HL-60/S4 treated with retinoic acid at 250 ng/mL for 4 days and 3 days (cell line): ENCODE data around the gene TCP11.

ENCODE experiments used
- in situ Hi-C: fragments of 300-500 bp; cut with MboI; formaldehyde crosslinking; loops from 2 replicates; pipeline ENCODE4 v1.7.0; 2022; ENCODE audit warnings: low sequenced_read_pairs

Gene TCP11

DNA sequence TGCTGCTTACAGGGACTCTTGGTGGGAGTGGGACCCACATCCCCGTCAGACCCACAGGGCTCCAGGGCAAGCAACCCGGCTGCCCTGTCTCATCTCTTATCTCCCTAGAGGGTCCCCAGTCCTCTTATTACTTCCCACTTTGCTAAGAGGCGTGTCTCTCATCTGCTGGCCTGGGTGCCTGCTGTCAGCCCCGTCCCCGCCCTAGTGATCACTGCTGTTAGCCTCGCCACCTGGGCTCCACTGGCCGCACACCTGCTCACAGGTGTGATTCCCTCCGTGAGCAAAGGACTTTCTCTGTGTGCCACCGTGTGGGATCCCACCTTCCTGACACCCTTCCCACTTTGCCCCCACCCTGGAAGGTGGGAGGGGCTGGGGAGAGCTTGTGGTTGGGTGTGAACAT, 57.6 kb downstream of the TCP11 start:
- in situ Hi-C loops: no loop called here

DNA sequence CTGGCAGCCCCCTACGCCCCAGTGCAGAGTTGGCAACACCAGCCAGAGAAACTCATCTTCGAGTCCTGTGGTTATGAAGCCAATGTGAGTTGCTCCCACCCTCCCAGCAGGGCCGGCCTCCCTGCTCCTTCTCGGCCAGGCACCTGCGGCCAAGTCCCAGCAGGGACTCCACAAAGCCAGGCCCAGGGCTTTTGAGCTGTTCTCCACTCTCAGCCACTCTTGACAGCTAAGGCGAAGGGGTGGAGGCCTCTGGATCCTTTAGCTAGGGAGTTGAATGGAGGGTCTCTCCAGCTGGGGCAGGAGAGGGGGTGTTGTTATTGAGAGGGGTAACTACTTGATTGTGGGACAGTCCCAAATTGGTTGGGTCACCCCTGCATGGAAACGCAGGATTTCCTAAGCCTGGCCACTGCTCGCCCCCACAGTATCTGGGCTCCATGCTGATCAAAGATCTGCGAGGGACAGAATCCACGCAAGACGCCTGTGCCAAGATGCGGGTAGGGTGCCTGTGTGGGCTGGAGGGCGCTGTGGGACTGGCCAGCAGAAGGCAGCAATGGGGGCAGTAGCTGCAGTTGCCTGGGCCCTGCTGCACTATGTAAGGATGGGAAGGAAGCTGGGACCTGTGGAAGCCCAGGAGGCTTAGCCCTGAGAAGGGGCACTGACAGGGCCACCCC, 58.3 kb downstream of the TCP11 start:
- in situ Hi-C loops: no loop called here

DNA sequence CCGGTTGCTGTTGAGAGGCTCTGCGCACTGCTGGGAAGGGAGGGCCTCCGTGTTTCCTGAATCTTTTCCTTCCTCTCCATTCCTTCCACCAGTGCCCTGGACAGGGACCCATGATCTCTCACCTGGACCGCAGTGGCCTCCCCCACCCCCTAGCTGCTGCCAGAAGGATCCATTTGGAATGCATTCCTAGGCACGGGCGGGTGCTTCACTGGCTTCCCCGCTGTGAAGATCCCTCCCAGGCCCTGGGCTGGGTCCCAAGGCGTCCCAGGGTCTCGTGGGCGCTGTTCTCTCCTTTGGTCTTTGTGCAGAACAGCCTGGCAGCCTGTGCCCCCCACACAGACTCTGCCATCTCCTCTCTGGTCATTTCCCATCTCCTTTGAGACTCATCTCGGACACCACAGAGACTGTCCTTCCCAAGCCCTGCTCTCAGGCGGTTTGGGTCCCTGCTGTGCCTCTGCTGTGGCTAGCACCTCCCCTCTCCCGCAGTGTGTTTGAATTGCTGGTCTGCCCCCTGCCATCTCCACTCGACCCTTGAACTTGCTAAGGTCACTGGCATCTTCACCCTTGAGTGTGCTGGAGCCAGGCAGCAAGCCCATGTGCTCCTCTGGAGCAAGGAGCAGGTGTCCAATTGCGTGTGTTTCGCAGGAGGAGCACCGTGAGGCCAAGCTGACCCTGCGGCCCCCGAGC, 59.0 kb downstream of the TCP11 start:
- in situ Hi-C loops: no loop called here

- in situ Hi-C loops: no loop called here
Observed at GRCh38 chr6:35081426-35081851, 59.7 kb downstream of the TCP11 start.

DNA sequence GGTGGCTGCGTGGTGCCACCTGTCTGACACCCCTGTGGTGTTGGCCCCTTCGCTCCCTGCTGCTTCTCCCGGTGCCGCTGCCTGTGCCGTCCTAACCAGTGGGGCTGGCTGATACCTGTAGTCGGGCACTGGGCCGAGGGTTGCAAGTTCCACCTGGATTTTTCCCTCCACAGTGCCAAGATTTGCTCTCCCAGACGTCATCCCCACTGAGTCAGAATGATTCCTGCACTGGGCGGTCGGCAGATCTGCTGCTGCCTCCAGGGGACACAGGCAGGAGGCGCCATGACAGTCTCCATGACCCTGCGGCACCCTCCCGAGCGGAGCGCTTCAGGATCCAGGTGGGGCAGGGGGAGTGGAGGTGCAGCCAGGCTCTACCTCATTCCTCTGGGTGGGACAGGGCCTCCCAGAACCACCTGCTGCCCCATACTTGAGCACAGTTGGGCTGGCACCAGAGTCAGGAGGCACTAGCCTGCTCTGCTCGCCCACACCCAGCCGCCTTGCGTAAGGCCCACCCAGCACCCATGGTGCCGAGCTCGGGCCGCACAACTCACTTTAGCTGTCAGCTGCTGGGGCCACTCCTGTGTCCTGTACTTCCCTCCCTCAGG, 60.2 kb downstream of the TCP11 start:
- in situ Hi-C loops: no loop called here

GRCh38 chr6:35080016-35080680, 61.0 kb downstream of the TCP11 start:
- in situ Hi-C loops: no loop called here

DNA sequence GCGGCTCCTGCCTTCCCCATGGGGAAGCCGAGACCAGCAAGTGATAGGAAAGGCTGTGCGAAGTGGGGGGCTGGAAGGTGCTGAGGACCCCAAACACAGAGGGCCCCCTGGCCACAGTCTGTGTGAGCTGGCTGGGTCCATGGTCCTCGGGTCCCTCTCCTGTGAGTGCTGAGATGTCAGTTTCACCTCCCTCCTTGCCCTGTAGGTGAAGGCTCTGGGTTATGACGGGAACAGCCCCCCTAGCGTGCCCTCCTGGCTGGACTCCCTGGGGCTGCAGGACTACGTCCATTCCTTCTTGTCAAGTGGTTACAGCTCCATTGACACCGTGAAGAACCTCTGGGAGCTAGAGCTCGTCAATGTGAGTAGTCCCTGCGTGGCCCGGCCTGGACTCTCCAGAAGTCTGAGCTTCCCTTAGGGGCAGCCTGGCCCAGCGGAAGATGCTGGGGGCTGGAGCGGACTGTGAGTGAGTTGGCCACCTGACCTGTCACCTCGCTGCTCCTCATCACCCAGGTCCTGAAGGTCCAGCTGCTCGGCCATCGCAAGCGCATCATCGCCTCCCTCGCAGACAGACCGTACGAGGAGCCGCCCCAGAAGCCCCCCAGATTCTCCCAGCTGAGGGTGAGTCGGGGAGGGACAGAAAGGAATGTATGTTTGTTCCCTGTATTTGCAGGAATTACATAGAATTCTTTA, 61.7 kb downstream of the TCP11 start:
- in situ Hi-C loops: no loop called here

DNA sequence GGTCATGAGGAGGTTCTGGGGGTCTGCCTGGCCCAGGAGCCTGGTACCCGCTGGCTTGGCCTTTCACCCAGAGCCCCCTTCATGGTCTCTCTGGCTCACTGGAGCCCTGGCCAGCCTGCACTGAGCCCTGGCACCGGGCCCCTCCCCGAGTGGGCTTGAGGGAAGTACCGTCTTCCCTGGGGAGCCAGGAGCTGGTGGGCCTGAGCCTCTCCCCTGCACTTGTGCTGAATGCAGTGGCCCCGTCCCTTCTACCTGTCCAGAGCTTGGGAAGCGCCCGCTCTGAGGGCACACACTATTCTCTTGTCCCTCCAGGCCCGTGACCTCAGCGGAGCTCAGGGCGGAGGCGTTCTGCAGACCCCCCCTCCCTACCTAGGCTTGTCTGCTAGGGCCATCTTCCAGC, 62.2 kb downstream of the TCP11 start:
- in situ Hi-C loops: no loop called here

DNA sequence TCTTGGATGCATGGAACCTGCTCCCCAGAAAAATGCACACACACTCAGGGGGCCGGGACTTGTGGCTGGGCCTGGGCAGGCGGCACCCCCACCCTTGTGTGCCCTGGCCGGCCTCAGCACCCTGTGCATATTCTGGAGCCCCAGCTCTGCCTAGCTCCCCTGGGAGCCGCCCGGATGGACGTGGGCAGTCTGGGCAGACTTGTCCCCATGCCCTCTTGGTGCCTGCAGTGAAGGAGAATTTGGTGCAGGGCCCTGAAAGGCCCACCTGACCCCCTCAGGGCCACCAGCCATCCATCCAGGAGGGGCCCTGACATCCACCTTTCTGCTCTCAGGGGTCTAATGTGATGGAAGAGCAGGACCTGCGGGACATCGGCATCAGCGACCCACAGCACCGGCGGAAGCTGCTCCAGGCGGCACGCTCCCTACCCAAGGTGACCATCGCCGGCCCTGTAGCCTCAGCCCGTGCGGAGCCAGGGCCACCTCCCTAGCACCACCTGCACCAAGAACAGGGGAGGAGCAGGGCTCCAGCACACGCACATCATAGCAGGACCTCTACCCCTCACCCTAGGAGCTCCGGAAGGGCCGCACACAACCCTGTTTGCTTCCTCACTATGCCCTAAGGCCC, 62.8 kb downstream of the TCP11 start:
- in situ Hi-C loops: no loop called here

DNA sequence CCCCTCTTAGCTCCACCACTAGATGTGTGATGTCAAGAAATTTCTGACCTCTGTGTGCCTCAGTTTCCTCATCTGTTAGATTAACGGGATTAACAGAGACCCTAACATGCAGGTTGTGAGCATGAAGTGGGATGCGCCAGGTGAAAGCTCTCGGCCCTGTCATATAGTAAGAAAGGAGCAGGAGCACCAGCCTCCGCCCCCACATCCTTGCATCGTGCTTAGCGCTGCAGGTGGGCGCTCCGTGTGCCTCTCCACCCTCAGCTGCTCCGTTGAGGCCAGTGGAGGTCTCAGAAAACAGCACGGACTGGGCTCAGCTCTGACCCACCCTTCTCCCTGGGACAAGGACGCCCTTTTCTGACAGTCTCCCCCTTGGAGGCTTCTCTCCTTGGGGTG, 63.4 kb downstream of the TCP11 start:
- in situ Hi-C loops: no loop called here

- in situ Hi-C loops: no loop called here
Observed at GRCh38 chr6:35076997-35077712, 64.0 kb downstream of the TCP11 start.

- in situ Hi-C loops: no loop called here
Observed at GRCh38 chr6:35073766-35074471, 67.2 kb downstream of the TCP11 start.

DNA sequence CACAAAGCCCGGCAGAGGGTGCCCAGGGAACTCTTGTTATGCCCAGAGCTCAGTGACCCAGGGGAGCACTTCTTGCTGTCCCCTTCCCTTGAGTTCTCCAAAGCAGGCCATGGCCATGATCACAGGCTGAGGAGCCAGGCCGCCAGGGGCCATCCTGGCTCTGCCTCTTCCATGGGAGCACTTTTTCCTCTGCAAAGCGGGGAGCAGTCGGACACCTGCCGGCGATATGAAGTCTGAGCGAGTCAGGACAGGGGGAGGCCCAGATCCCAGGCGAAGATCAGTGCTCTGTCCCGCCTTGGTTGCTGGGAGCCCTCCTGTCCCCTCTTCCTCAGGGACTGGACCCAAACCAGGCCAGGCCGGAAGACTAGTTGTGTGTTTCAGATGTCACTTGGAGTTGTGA, 67.9 kb downstream of the TCP11 start:
- in situ Hi-C loops: no loop called here

- in situ Hi-C loops: no loop called here
Observed at GRCh38 chr6:35072698-35073055, 68.5 kb downstream of the TCP11 start.

DNA sequence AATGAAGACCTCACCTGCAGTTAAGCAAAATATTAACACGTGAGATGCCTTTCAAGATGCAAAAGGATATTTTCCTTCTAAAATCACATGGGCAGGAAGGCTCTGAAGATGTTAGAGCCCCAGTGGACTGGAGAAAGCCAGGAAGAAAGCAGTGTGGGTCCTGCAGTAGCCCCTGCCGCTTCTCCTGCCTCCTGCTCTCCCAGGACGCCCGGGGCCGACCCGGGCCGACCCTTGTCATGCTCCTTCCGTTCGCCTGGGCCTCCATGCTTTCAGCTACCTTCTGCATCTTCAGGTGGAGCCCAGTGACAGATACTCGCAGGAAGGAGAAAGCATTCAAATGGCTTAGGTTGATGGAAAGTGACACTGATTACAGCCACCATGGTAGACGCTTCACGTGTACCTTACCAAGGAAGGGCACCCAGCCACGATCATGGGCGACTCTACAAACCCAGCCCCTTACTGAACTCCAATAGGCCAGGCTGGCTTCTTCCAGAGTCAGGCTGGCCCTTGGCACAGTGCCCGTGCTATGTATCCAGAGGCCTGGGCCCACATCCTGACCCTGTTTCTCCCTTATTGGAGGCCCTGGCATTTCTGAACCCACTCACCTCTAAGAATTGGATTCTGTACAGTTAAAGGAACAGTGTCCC, 69.0 kb downstream of the TCP11 start:
- in situ Hi-C loops: no loop called here

DNA sequence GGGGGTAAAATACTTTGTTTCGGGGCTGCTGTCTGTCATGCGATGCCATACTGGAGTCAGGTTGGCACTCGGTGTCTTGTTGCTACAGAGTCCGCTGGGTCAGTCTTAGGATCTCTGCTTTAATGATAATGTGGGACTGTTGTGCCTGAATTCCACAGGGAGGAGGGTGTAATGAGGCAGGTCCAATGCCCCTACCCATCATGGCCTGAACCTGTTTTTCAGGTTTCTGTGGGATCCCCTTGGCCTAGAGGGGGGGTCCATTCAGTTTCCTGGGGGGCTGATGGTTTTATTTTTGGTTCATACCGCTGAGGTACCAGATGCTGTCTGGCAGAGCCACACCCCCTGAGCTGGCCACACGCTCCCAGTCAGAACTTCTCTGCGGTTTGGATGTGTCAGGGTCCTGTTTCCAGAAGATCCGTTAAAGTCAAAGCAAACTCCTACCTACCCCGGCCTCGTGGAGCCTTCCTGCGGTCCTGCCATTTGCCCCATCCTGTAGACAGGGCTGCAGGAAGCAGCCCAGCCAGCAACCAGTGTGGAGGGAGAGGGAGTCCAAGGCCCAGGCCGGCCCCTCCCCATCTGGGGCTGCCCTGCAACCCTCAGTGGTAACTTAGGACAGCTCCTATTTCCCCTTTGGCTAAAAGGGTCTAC, 69.7 kb downstream of the TCP11 start:
- in situ Hi-C loops: no loop called here

DNA sequence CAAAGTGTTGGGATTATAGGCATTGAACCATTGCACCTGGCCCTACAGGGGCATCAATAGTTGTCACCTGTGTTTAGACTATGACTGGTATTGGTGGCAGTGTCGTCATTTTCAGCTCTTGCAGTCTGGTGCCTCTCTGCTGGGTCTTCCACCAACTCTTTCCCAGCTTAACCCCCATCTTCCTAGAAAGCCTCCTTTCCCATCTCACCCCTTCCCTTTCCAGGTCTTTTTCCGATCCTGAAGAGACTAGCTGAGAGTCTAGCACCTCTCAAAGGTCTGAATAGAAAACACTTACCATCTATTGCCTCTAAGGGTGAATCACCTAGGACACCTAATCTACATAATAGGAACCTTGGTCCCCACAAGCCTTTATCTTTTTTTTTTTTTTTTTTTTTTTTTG, 71.0 kb downstream of the TCP11 start:
- in situ Hi-C loops: no loop called here

DNA sequence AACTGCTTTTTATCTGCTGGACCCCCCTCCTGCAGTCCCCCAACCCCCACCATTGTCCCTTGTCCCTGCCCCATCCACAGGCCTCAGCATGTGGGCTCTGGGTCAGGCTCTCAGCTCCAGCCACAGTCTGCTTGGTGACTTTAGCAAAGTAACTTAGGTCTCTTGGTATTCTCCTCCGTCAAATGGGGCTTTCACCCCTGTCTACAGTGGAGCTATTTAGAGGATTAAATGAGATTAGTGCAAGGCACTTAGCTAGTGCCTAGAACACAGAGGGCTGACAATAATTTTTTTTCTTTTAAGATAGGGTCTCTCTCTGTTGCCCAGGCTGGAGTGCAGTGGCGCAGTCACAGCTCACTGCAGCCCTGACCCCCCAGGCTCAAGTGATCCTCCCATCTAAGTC, 71.9 kb downstream of the TCP11 start:
- in situ Hi-C loops: no loop called here

- in situ Hi-C loops: no loop called here
Observed at GRCh38 chr6:35068644-35069043, 72.5 kb downstream of the TCP11 start.
